H9 (cell line): Measurements from ENCODE around the gene MLLT3. TPM values are rescaled to one million over a fixed set of nuclear protein-coding genes. Genes with fewer than 3 reads are reported as not detected.

ENCODE experiments used
- DNase-seq: peaks from one replicate; pipeline ENCODE4 v3.0.0-alpha.2; 2017
- H2AFZ ChIP-seq: one replicate; pipeline ENCODE4 v1.6.1; 2013; ENCODE audit warnings: mild to moderate bottlenecking, low read length, control low read depth, moderate library complexity
- H2AK5ac ChIP-seq: 2 replicates; pipeline ENCODE4 v1.6.1; 2013; ENCODE audit warnings: low read length, control low read depth, mixed read lengths; ENCODE audit not compliant: insufficient read length
- H2BK120ac ChIP-seq: one replicate; pipeline ENCODE4 v1.6.1; 2013; ENCODE audit warnings: low read depth, mild to moderate bottlenecking, low read length, control low read depth, inconsistent platforms; ENCODE audit not compliant: poor library complexity, severe bottlenecking
- H2BK12ac ChIP-seq: 2 replicates; pipeline ENCODE4 v1.6.1; 2013; ENCODE audit warnings: low read length, control low read depth, mixed read lengths, low read depth; ENCODE audit not compliant: insufficient read length
- H2BK15ac ChIP-seq: 2 replicates; pipeline ENCODE4 v1.6.1; 2013; ENCODE audit warnings: low read depth, low read length, control low read depth
- H2BK20ac ChIP-seq: one replicate; pipeline ENCODE4 v1.6.1; 2013; ENCODE audit warnings: low read depth, mild to moderate bottlenecking, low read length, control low read depth, inconsistent platforms; ENCODE audit not compliant: poor library complexity, severe bottlenecking
- H2BK5ac ChIP-seq: 2 replicates; pipeline ENCODE4 v1.6.1; 2013; ENCODE audit warnings: low read length, control low read depth, mixed read lengths; ENCODE audit not compliant: insufficient read length
- H3K14ac ChIP-seq: 2 replicates; pipeline ENCODE4 v1.6.1; 2013; ENCODE audit warnings: low read length, control low read depth; ENCODE audit not compliant: insufficient read depth
- H3K18ac ChIP-seq: 2 replicates; pipeline ENCODE4 v1.6.1; 2013; ENCODE audit warnings: low read depth, mild to moderate bottlenecking, mixed read lengths, low read length, control low read depth; ENCODE audit not compliant: insufficient read length
- H3K23ac ChIP-seq: 2 replicates; pipeline ENCODE4 v1.6.1; 2013; ENCODE audit warnings: low read length, control low read depth, mixed read lengths, low read depth; ENCODE audit not compliant: insufficient read length
- H3K23me2 ChIP-seq: 2 replicates; pipeline ENCODE4 v1.6.1; 2013; ENCODE audit warnings: low read depth, mild to moderate bottlenecking, mixed read lengths, low read length, control low read depth; ENCODE audit not compliant: insufficient read length, poor library complexity, severe bottlenecking
- H3K27ac ChIP-seq: 2 replicates; pipeline ENCODE4 v1.5.1; 2013; ENCODE audit warnings: low read length, control low read depth, mixed read lengths, low read depth; ENCODE audit not compliant: insufficient read length
- H3K27me3 ChIP-seq: 2 replicates; pipeline ENCODE4 v1.6.1; 2013; ENCODE audit warnings: low read length, control low read depth, inconsistent platforms; ENCODE audit not compliant: insufficient read depth
- H3K4ac ChIP-seq: 2 replicates; pipeline ENCODE4 v1.6.1; 2013; ENCODE audit warnings: low read depth, mild to moderate bottlenecking, control low read depth, inconsistent platforms, low read length, moderate library complexity
- H3K4me1 ChIP-seq: 2 replicates; pipeline ENCODE4 v1.6.1; 2013; ENCODE audit warnings: low read length, control low read depth, inconsistent platforms; ENCODE audit not compliant: insufficient read depth
- H3K4me2 ChIP-seq: 2 replicates; pipeline ENCODE4 v1.6.1; 2013; ENCODE audit warnings: low read length, control low read depth, mixed read lengths; ENCODE audit not compliant: insufficient read length, insufficient read depth
- H3K56ac ChIP-seq: 2 replicates; pipeline ENCODE4 v1.6.1; 2013; ENCODE audit warnings: low read depth, mild to moderate bottlenecking, mixed read lengths, low read length, control low read depth; ENCODE audit not compliant: insufficient read length
- H3K79me1 ChIP-seq: 2 replicates; pipeline ENCODE4 v1.6.1; 2013; ENCODE audit warnings: low read depth, mild to moderate bottlenecking, moderate library complexity, low read length, control low read depth, inconsistent platforms; ENCODE audit not compliant: insufficient read depth, poor library complexity, severe bottlenecking
- H3K79me2 ChIP-seq: 2 replicates; pipeline ENCODE4 v1.6.1; 2013; ENCODE audit warnings: low read length, control low read depth, inconsistent platforms; ENCODE audit not compliant: insufficient read depth
- H3K9ac ChIP-seq: 2 replicates; pipeline ENCODE4 v1.6.1; 2013; ENCODE audit warnings: low read length, control low read depth, mixed read lengths; ENCODE audit not compliant: insufficient read length; ENCODE audit errors: extremely low read depth
- H3K9me3 ChIP-seq: one replicate; pipeline ENCODE4 v1.6.1; 2013; ENCODE audit warnings: low read depth, low read length, inconsistent platforms; ENCODE audit not compliant: control insufficient read depth
- H3T11ph ChIP-seq: one replicate; pipeline ENCODE4 v1.6.1; 2013; ENCODE audit warnings: mild to moderate bottlenecking, low read length, control low read depth, inconsistent platforms
- H4K20me1 ChIP-seq: one replicate; pipeline ENCODE4 v1.6.1; 2013; ENCODE audit not compliant: control insufficient read depth, insufficient read length, insufficient read depth
- H4K5ac ChIP-seq: 2 replicates; pipeline ENCODE4 v1.6.1; 2013; ENCODE audit warnings: low read depth, mild to moderate bottlenecking, mixed read lengths, low read length, control low read depth; ENCODE audit not compliant: insufficient read length
- H4K8ac ChIP-seq: replicated peaks from 2 replicates; pipeline ENCODE4 v1.6.1; 2013; ENCODE audit warnings: low read length, control low read depth, mixed read lengths, low read depth; ENCODE audit not compliant: insufficient read length
- H4K91ac ChIP-seq: 2 replicates; pipeline ENCODE4 v1.6.1; 2013; ENCODE audit warnings: low read depth, mild to moderate bottlenecking, moderate library complexity, mixed read lengths, low read length, control low read depth; ENCODE audit not compliant: insufficient read length
- H3K27ac Mint-ChIP-seq, 3 experiments: 2 replicates in 2 of 3; 3 replicates in 1 of 3; pipeline ENCODE4 v1.8.0; 2020 to 2021; ENCODE audit warnings: mixed read lengths in 3 of 3, mild to moderate bottlenecking in 1 of 3, moderate library complexity in 1 of 3
- H3K27me3 Mint-ChIP-seq: 2 replicates; pipeline ENCODE4 v1.8.0; 2021; ENCODE audit warnings: low read depth, mild to moderate bottlenecking, moderate library complexity, mixed read lengths
- H3K36me3 Mint-ChIP-seq, 3 experiments: 2 replicates in 2 of 3; 3 replicates in 1 of 3; pipeline ENCODE4 v1.8.0; 2020 to 2021; ENCODE audit warnings: low read depth in 3 of 3, mixed read lengths in 3 of 3; ENCODE audit not compliant: insufficient read depth in 1 of 3
- H3K4me1 Mint-ChIP-seq, 2 experiments: 2 replicates each; pipeline ENCODE4 v1.8.0; 2020; ENCODE audit warnings: mixed read lengths in 2 of 2
- H3K4me3 Mint-ChIP-seq, 2 experiments: 2 replicates in 1 of 2; 3 replicates in 1 of 2; pipeline ENCODE4 v1.8.0; 2020 to 2021; ENCODE audit warnings: mild to moderate bottlenecking in 2 of 2, mixed read lengths in 2 of 2, moderate library complexity in 1 of 2
- H3K9me3 Mint-ChIP-seq, 2 experiments: 2 replicates in 1 of 2; 3 replicates in 1 of 2; pipeline ENCODE4 v1.8.0; 2020; ENCODE audit warnings: mild to moderate bottlenecking in 2 of 2, mixed read lengths in 2 of 2, moderate library complexity in 1 of 2
- WGBS: extraction: QIAGEN DNeasy Blood & Tissue Kit; methylation state at CpG from one replicate; pipeline ENCODE4 v1.1.7; 2013; ENCODE audit warnings: missing lambda C conversion rate, low lambda C conversion rate, mixed read lengths; ENCODE audit not compliant: insufficient read length; ENCODE audit errors: extremely low coverage; 5-methylcytosine and 5-hydroxymethylcytosine counted together
- total RNA-seq: library from RNA; stranded (reverse); gene quantifications from 2 replicates; pipeline ENCODE4 v1.2.1, GENCODE V29; 2021
- TF ChIP-seq, protein P1 (sequence below): fragments of 200-600 bp; sonication (generic); conservative IDR thresholded peaks from 3 replicates; pipeline ENCODE4 v1.8.0; 2021; ENCODE audit warnings: antibody characterized with exemption, mild to moderate bottlenecking

Gene MLLT3
- total RNA-seq, 1 experiment from 2014 or later: 3.9 TPM

GRCh38 chr9:20492772-20493171 lies 129.5 kb downstream of the MLLT3 start:
- Histone ChIP-seq H3T11ph (no peak overlapping the region), H3K27me3 (no peaks in the 10 kb centered on the region), H4K91ac (no peak overlapping the region), H2AFZ (no peak overlapping the region), H2BK20ac (no peak overlapping the region), H3K18ac (no peak overlapping the region), H4K5ac (no peak overlapping the region), H4K8ac (no peak overlapping the region), H3K23me2 (no peaks in the 10 kb centered on the region), H4K20me1 (no peaks in the 10 kb centered on the region), H3K9ac (no peak overlapping the region), H2BK12ac (no peak overlapping the region), H3K56ac (no peak overlapping the region), H2BK120ac (no peak overlapping the region), H3K79me2 (no peaks in the 10 kb centered on the region), H3K9me3 (no peaks in the 10 kb centered on the region), H3K14ac (no peak overlapping the region), H2AK5ac (no peak overlapping the region), H3K4me2 (no peak overlapping the region), H3K23ac (no peak overlapping the region), H3K4ac (no peak overlapping the region), H3K4me1 (no peaks in the 10 kb centered on the region), H3K79me1 (no peaks in the 10 kb centered on the region), H2BK15ac (no peak overlapping the region), H2BK5ac (no peak overlapping the region), H3K27ac (no peak overlapping the region)
- TF ChIP-seq, protein P1, sequence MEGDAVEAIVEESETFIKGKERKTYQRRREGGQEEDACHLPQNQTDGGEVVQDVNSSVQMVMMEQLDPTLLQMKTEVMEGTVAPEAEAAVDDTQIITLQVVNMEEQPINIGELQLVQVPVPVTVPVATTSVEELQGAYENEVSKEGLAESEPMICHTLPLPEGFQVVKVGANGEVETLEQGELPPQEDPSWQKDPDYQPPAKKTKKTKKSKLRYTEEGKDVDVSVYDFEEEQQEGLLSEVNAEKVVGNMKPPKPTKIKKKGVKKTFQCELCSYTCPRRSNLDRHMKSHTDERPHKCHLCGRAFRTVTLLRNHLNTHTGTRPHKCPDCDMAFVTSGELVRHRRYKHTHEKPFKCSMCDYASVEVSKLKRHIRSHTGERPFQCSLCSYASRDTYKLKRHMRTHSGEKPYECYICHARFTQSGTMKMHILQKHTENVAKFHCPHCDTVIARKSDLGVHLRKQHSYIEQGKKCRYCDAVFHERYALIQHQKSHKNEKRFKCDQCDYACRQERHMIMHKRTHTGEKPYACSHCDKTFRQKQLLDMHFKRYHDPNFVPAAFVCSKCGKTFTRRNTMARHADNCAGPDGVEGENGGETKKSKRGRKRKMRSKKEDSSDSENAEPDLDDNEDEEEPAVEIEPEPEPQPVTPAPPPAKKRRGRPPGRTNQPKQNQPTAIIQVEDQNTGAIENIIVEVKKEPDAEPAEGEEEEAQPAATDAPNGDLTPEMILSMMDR: no peak
- Mint-ChIP-seq H3K4me1 (peaks cover 5 to 11% of the 10 kb centered on the region in 2 experiments), H3K36me3 (no peaks in the 10 kb centered on the region), H3K4me3 (no peak overlapping the region), H3K9me3 (no peaks in the 10 kb centered on the region), H3K27me3 (no peaks in the 10 kb centered on the region), H3K27ac (no peak overlapping the region)
- no CpG with 5 or more reads among the region's 1 CpG for WGBS
- no peak for DNase-seq
